Stimulated activated CD4-positive, alpha-beta T cell treated with anti-CD3 and anti-CD28 coated beads, Interleukin-12 subunit alpha, Interleukin-12 subunit beta, amount 100 ng/mL, for 48 hours (primary cell): ENCODE results near the gene ZNF624.
"Not testable (repeated sequence)": the region's sequence is repeated elsewhere in the genome, so short reads cannot be mapped to it uniquely, and the experiment has no call there.

ENCODE experiments used
- DNase-seq, 3 donors: peaks; one replicate each; pipeline ENCODE4 v3.0.0-alpha.2; 2020; ENCODE audit warnings: low read depth in 2 of 3, low spot score in 1 of 3

Gene ZNF624

DNA sequence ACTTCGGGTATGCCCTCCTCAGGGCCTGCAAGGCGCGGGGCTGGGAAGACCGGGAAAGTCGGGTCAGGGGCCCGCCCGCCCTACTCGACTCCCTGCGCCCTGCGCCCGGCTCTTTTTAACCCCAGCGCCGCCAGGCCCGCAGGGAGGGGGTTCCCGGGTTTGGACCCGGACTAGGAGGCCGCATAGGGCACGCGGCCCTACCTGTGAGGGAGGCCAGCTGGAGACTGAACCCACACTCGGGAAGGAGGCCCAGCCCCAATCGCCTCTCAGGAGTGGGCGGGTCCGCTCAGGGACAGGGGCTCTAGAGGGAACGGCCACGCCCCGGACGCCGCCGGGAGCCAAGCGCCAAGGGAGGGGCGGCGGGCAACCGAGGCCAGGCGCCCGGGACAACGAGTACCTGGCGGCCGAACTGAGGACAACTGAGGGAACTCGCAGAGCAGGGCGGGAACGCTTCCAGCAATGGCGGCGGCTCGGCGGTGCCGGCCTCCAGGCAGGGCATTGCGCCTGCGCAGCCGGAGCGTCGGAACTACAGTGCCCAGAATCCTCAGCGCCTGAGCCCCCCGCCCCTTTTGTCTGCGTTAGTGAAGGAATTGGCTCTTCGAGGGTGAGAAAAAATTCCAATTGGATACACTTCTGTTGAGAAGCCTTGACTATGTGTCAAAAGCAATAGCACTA, at the start of gene ZNF624:
Gene ZNF624 (minus strand): TSS at position 484 of the 675 bp plus-strand sequence.
- DNase-seq = peak; percentile 73 to 85 (median 77)

DNA sequence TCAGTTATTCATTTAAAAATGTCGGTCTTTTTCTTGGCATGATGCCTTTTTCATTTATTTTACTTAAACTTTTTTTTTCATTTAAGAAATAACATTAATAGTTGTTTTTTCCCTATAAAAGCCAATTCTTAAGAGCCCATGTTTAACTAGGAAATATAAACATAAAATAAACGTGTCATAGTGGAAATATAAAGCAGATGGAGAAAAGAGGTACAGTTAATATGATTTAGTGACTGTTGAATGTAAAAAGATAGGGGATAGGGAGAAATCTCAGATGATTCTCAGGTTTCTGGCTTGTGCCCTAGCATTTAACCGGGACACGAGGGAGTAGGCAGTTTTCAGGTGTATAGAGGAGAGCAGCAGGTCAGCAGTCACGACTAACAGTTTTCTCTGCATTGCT, 44.0 kb upstream of the ZNF624 start:
- not testable (repeated sequence) for DNase-seq

DNA sequence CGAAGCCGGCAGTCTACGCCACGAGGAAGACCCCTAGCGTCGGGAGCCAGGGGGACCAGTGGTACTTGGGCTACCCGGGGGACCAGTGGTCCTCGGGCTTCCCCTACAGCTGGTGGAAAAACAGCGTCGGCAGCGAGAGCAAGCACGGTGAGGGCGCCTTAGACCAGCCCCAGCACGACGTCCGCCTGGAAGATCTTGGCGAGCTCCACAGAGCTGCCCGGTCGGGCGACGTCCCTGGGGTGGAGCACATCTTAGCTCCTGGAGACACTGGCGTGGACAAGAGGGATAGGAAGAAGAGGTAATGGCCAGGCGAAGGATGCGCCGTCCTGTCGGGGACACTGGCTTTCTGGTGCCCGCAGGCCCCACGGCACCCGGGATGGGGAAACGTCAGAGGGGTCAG, 36.8 kb upstream of the ZNF624 start:
- DNase-seq = not testable (repeated sequence)

DNA sequence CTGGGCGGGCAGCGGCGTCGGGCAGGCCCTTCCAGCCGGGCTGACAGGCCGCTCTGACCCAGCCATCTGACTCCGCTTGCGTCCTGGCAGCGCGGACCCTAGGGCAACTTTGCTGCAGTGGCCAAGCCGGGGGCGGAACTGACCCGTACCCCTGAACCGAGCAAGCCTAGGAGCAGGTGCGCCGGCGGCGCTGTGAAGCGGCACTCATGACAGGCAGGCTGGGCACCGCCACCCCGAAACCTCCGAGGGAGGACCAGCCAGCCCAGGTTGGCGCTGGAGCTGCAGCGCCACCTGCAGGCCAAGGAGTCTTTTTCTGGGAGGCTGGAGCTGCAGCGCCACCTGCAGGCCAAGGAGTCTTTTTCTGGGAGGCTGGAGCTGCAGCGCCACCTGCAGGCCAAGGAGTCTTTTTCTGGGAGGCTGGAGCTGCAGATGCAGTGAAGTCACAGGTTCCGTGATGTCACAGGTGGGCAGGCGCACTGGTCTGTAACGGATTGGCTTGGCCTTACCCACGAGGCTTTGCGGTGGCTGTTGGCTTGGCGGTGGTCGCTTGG, 36.2 kb upstream of the ZNF624 start, which contains the start of gene CCDC144A:
Gene CCDC144A (plus strand): TSS at position 511 of the 551 bp plus-strand sequence. CDS start 160 bp downstream, outside the sequence.
- DNase-seq = peak; percentile 70 to 74 (median 72)

DNA sequence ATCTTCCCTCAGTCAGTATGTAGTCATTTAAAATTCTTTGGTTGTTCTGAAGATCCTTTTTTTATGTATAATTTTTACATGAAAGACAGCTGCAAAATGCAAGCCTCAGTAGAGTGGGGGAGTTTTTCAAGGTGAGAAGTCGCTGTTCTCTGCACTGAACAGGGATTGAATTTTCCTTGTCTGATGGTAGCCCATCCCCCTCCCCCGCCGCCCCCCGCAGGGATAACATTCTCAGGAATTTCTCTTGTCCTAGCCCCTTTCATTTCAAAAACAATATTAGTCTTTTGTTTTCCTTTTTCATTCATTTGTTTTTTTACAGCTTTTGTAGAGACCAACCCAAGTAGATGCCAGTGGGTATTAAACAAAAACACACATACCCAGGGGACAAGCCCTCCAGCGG, 33.5 kb upstream of the ZNF624 start:
- not testable (repeated sequence) for DNase-seq

DNA sequence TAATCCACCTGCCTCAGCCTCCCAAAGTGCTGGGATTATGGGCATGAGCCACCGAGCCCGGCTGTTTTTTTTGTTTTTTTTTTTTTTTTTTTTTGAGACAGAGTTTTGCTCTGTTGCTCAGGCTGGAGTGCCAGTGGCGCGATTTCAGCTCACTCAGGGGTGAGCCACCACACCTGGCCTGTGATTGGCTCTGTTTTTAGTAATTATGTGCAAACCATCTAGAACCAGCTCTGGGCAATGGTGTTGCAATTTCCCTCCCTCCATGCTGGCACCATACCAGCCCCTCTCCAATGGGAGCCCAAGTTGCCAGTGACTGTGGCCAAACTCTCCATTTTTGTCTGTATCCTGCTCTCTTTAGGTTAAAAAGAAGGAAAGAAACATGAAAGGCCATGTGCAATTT, 32.4 kb upstream of the ZNF624 start:
- not testable (repeated sequence) for DNase-seq

DNA sequence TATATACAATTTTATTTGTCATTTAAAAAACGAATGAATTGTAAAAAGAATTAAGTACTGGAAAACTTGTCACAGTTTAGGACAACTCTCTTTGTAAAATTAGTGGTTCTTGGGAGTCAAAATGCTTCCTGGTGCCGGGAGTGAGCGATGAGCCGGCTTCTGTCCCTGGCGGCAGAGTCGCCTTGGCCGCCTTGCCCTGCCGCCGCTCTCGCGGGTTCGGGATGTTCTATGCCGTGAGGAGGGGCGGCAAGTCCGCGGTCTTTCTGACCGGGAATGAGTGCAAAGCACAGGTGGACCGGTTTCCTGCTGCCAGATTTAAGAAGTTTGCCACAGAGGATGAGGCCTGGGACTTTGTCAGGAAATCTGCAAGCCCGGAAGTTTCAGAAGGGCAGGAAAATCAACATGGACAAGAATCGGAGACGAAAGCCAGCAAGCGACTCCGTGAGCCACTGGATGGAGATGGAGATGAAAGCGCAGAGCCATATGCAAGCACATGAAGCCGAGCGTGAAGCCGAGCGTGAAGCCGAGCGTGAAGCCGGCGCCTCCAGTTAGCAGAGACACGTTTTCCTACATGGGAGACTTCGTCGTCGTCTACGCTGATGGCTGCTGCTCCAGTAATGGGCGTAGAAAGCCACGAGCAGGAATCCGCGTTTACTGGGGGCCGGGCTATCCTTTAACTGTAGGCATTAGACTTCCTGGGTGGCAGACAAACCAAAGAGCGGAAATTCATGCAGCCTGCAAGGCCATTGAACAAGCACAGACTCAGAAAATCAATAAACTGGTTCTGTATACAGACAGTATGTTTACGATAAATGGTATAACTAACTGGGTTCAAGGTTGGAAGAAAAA, 29.9 kb upstream of the ZNF624 start:
- not testable (repeated sequence) for DNase-seq

DNA sequence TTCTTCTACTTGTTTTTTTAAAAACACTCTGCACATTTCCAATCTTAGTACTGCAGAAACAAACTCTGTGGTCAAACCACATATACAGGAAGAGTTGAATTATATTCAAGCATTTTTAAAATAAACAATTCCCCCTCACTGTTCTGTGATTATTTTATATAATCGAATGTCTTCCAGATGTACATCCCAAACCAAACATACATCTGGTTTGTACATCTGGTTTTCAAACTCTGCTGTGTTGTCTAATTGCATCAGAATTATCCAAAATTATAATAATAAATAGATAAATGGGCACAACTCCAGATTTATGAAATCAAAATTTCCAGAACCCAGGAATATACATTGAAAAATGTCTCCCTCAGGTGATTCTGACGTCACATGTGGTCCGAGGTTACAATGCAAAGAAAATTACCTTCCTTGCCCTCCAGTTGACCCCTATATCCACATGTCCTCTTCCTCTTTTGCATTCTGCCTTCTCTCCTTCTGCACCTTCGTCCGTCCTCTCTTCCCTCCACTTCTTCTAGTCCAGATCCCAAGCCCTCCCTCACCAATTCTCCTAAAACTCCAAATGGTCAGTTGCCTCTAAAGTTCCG, 23.1 kb upstream of the ZNF624 start:
- DNase-seq = no peak

DNA sequence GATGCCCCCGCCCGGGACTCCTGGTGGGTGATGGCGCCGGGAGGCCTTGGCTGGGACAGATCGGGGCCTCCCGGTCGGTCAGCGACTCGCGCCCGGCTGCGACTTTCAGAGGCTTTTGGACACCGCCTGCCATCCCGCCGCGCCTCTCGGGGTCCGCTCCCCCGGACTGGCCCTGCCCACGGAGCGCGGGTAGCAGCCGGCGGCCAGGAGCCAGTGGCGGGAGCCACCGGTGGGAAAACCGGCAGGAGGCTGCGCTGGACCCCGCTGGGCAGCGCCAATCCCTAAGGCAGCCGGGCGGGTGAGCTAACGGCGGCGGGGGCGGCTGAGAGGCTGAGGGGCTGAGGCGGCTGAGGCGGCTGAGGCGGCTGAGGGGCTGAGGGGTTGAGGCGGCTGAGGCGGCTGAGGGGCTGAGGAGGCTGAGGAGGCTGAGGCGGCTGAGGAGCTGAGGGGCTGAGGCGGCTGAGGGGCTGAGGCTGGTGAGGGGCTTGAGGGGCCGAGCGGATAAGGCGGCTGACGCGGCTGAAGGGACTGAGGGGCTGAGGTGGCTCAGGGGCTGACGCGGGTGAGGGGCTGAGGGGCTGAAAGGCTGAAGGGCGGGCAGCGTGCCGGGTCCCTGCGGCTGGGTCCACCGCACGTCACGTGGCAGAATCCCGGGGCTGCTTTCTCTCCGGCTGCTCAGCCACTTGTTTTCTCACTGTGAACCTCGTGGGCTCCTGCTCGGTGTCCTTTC, 13.4 kb upstream of the ZNF624 start:
- not testable (repeated sequence) for DNase-seq

DNA sequence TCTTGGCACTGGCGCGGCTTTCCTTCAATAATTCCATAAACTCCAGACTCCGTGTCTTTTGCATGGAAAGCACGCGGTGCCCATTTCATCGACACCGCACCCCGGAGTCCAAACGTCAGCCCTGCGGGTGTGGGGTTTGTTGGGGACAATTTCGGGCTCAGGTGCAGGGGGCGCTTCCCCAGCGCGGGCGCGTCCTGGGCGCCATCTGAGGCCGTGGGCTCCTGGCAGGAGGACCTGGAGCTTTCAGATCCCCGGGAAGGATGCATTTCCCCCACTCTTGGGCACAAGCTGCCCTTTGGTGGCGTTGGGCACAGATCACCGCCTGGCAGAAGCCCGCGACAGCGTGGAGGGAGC, 12.9 kb upstream of the ZNF624 start:
- DNase-seq = not testable (repeated sequence)

DNA sequence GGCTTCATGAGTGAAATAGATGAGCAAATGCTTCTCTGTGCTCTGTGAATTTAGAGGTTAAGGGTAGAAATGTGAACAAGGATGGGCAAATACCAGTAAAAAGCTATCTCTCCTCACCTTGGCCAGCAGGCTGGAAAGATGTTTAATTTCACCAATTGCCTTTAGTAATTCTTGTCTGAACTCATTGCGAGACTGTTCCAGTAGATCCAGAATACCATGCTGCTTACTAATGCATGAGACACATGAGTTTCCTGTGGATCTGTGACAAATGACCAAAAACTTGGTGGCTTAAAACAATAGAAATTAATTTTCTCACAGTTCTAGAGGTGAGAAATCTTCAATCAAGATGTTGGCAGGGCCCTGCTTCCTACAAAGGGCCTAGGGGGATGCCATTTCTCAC, 9.3 kb upstream of the ZNF624 start:
- DNase-seq = no peak

DNA sequence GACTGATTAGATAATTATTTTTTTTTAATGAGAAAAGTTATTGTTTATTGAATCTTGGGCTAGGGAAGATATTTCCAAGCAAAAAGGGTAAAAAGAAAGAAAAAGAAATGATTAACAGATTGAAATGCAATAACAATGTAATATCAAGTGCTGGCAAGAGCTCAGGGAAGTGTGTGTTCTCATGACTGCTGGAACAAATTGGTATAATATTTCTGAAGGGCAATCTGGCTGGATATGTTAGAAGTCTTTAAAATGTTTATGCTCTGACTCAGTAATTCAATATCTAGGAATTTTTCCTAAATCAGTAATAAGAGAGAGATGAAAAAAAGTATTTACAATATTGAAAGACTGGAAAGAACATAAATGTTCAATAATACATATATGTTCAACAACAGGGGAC, 7.6 kb upstream of the ZNF624 start:
- no peak for DNase-seq

DNA sequence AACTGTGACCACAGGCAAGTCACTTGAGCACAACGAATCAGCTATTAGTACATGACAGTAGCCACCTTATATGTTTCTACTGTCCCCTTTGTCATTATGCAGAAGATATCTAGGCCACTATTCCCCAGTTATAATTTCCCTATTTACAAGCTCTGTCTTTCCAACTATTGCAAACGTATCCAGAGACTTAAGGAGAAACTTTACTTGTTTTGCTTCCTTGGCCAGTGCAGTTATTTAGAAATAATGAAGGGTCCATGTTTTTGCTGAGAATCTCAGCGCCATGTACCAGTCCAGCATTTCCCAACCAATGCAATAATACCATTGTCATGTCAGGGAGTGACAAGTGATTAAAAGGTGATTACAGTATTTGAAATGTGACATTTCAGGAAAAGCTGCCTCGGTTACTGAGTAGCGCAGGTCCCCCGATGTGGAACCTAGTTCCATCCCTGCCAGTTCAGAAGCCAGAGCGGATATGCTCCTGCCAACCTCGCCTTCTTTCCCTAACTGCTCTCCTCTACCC, 743 bp downstream of the ZNF624 start:
- no peak for DNase-seq

DNA sequence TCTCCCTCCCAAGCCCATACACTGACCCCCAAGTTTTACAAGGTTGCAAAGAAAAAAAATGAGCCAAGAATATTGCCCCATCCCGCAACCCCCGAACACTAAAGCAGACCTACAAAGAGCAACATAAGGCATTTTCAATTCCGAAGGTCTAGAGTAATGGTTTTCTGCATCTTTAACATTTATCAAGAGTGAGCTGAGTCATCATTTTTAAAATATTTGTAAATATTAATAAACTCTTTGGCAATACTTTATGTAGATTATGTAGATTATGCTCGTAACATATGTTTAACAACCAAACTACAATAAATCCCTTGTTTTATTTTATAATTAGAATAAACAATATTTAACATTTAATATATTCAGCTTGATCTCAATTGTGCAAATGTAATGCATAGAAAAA, 1.4 kb downstream of the ZNF624 start:
- DNase-seq = no peak

DNA sequence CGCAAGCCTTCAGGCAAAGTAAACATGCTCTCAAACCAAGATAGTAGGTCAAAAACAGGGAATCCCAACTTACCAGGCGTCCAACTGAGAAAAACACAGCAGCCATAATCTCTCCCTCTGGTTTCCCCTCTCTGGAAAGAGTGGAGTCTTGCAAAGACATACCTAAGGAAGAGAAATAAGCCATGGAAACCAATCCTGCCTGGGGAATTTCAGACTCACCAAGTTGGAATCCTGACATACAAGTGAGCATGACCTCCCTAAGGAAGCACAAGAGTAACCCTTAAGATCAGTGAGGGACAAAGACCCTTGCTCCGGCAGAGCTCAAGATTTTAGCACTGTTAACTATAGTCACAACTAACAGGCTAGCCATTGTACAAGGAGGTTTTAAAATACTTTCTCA, 4.1 kb downstream of the ZNF624 start:
- no peak for DNase-seq

DNA sequence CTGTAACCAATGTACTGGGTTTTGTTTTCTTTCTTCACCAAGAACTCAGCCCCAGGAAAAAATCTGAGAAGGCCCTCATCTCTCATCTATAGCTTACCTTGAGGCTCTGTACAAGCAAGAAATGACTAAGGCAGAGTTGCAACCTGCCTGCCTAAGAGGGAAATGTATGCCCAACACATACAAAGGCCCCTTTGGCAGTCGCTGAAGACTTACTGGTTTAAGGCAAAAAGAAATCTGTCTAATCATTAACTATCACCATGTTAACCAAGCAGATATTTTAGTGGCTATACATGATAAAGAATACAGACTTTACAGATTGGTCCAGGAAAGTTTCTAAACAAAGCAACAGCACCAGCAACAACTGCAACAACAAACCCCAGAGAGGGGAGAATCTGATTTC, 14.2 kb downstream of the ZNF624 start:
- DNase-seq = no peak

DNA sequence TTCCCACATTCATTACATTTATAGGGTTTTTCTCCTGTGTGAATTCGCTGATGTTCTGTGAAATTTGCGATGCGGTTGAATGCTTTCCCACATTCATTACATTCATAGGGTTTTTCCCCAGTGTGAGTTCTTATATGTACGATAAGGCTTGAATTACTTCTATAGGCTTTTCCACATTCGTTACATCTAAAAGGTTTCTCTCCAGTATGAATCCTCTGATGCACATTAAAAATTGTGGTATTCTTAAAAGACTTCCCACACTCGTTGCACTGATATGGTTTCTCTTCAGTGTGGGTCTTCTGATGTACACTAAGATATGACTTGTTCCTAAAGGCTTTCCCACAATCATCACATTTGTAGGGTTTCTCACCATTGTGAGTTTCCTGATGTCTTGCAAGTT, 30.4 kb downstream of the ZNF624 start:
- no peak for DNase-seq

DNA sequence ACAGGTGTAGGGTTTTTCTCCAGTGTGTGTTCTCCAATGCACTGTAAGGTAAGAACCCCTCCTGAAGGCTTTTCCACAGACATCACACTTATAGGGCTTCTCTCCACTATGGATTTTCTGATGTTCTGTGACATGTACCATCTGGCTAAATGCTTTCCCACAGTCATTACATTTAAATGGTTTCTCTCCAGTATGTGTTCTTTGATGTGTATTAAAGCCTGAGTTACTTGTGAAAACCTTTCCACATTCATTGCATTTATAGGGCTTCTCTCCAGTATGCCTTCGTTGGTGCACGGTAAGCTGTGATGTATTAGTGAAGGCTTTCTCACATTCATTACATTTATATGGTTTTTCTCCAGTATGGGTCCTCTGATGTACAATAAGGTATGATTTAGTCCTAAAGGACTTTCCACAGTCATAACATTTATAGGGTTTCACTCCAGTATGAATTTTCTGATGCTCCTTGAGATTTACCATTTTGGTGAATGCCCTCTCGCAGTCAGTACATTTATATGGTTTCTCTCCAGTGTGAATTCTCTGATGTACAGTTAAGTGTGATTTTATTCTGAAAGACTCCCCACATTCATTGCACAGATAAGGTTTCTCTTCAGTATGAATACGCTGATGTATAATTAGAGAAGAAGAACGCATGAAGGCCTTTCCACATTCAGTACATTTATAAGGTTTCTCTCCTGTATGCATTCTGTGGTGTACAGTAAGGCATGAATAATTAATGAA, 30.9 kb downstream of the ZNF624 start:
- DNase-seq = no peak

DNA sequence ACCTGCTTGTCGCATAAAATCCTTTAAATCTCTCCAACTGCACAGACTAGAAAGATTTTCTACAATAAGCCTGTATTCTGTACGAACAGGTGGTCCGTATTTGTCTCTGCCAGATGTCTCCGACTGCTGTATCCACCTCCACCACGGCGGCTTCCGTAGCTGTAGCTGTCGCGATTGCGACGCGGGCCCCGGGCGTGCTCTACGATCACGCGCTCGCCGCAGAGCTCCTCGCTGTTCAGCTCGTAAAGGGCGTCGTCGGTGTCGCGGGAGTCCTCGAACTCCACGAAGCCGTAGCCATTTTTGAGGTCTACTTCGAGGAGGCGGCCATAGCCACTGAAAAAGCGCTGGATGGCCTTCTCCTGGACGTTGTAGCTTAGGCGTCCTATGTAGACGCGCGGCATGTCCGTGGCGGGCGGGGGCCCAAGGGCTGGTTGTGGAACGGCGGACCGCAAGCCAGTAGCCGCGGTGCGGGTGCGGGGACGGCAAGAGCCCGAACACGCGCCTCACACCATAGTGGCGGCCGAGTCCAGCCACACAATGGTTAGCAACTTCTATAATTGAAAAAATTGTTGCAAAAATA, 36.1 kb downstream of the ZNF624 start:
- DNase-seq = no peak

DNA sequence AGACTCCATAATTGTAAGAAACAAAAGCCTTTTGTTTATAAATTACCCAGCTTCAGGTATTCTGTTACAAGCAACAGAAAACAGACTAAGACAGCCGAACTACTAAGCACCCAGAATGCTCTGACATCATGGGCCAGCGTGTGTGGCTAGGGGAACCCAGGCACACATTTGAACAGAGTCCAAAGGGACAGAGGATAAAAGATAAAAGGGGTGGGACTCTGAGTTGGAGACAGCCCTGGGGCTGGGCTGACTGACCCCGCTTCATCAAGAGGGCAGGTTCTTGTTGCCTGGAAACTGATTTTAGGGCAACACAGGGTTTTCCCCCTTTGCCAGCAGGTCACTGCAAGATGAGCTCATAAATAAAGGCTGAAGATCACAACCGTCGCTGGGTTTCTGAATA, 54.1 kb downstream of the ZNF624 start:
- no peak for DNase-seq
